CD4-positive, alpha-beta T cell (primary cell): ENCODE measurements around the gene NUAK1. TPM values are rescaled to one million over a fixed set of nuclear protein-coding genes. Genes with fewer than 3 reads are reported as not detected.

ENCODE experiments used
- ATAC-seq: fragments of 200-7000 bp; cut with Tn5 transposase; one replicate; pipeline ENCODE4 v1.10.0; 2022; ENCODE audit warnings: mild to moderate bottlenecking; ENCODE audit not compliant: poor library complexity
- CTCF ChIA-PET: fragments of 350-600 bp; sonication (Branson Sonifier 250); formaldehyde crosslinking; loops from one replicate; lab custom pipeline; 2021; ENCODE audit warnings: antibody characterized with exemption, inconsistent platforms; lab: Charles Lee
- POLR2A ChIA-PET: fragments of 350-600 bp; sonication (Branson Sonifier 250); formaldehyde crosslinking; loops from one replicate; lab custom pipeline; 2021; ENCODE audit warnings: antibody characterized with exemption, inconsistent platforms; lab: Charles Lee
- DNase-seq, 14 experiments: peaks; one replicate each; pipeline ENCODE4 v3.0.0-alpha.2; 2013 to 2020; ENCODE audit warnings: mixed read lengths in 2 of 14
- H3K27ac ChIP-seq, 2 donors: one replicate each; pipeline versions ENCODE4 v1.5.1 to v1.7.0; 2013; ENCODE audit warnings: low read length in 2 of 2, low read depth in 1 of 2, mild to moderate bottlenecking in 1 of 2
- H3K27me3 ChIP-seq, 2 experiments: 1 replicate in 1 of 2; 2 replicates in 1 of 2; pipeline versions ENCODE4 v1.6.1 to v1.7.0; 2013; ENCODE audit warnings: low read length in 2 of 2, control low read depth in 1 of 2, mild to moderate bottlenecking in 1 of 2, moderate library complexity in 1 of 2; ENCODE audit not compliant: insufficient read depth in 2 of 2, control insufficient read depth in 1 of 2
- H3K36me3 ChIP-seq: one replicate; pipeline ENCODE4 v1.6.1; 2013; ENCODE audit warnings: low read length, control low read depth; ENCODE audit not compliant: insufficient read depth
- H3K4me1 ChIP-seq: one replicate; pipeline ENCODE4 v1.6.1; 2013; ENCODE audit warnings: low read length, control low read depth; ENCODE audit not compliant: insufficient read depth
- H3K4me3 ChIP-seq: one replicate; pipeline ENCODE4 v1.5.1; 2013; ENCODE audit warnings: mild to moderate bottlenecking, low read length, moderate library complexity
- H3K9me3 ChIP-seq, 2 experiments: 1 replicate in 1 of 2; 2 replicates in 1 of 2; pipeline versions ENCODE4 v1.6.1 to v1.7.0; 2013; ENCODE audit warnings: low read length in 2 of 2, mild to moderate bottlenecking in 2 of 2, control low read depth in 1 of 2, moderate library complexity in 1 of 2; ENCODE audit not compliant: control insufficient read depth in 1 of 2, insufficient read depth in 1 of 2
- H3K27ac Mint-ChIP-seq: one replicate; pipeline ENCODE4 v1.8.0; 2020; ENCODE audit warnings: mixed read lengths
- H3K27me3 Mint-ChIP-seq: one replicate; pipeline ENCODE4 v1.8.0; 2021; ENCODE audit warnings: mixed read lengths
- H3K36me3 Mint-ChIP-seq: one replicate; pipeline ENCODE4 v1.8.0; 2021; ENCODE audit warnings: low read depth, mixed read lengths
- H3K4me1 Mint-ChIP-seq: one replicate; pipeline ENCODE4 v1.8.0; 2021; ENCODE audit warnings: low read depth, mixed read lengths
- H3K4me3 Mint-ChIP-seq: one replicate; pipeline ENCODE4 v1.8.0; 2020; ENCODE audit warnings: mild to moderate bottlenecking, mixed read lengths
- H3K9me3 Mint-ChIP-seq: one replicate; pipeline ENCODE4 v1.8.0; 2020; ENCODE audit warnings: mixed read lengths
- CTCF ChIP-seq: fragments of 200-600 bp; IDR thresholded peaks from one replicate; pipeline ENCODE4 v1.8.0; 2022; ENCODE audit warnings: antibody characterized with exemption, mild to moderate bottlenecking
- intact Hi-C, 2 experiments: fragments of 100-400 bp; cut with DNase I in 1 of 2; cut with micrococcal nuclease in 1 of 2; formaldehyde crosslinking; loops; one replicate each; pipeline versions ENCODE4 v1.15.1 to v1.9.0; 2023 to 2025; cut with DNase I, micrococcal nuclease
- total RNA-seq, 174 experiments: library from RNA in 2 of 174; stranded (reverse) in 2 of 174; gene quantifications; one replicate each; pipeline ENCODE4 v1.2.3 and lab custom pipeline; 2021 to 2026

The NUAK1 gene
- total RNA-seq, 2 experiments from 2014 or later = 0.16 TPM; not detected in 1

- no peak overlapping the region for H3K27ac ChIP-seq
- POLR2A ChIA-PET = no interaction called here
- H3K27me3 Mint-ChIP-seq = no peaks in the 10 kb centered on the region
- no peak for DNase-seq
- H3K9me3 Mint-ChIP-seq = peaks cover 5% of the 10 kb centered on the region
- no peak for ATAC-seq
- intact Hi-C loops = no loop called here
- H3K4me1 ChIP-seq = no peaks in the 10 kb centered on the region
- no peak overlapping the region for H3K27ac Mint-ChIP-seq
- no peaks in the 10 kb centered on the region for H3K27me3 ChIP-seq
- no peaks in the 10 kb centered on the region for H3K36me3 ChIP-seq
- no peak for TF ChIP-seq CTCF
- CTCF ChIA-PET = no interaction called here
- no peak overlapping the region for H3K4me3 ChIP-seq
- no peaks in the 10 kb centered on the region for H3K4me1 Mint-ChIP-seq
- H3K4me3 Mint-ChIP-seq = no peak overlapping the region
- no peaks in the 10 kb centered on the region for H3K36me3 Mint-ChIP-seq
- peaks cover 3 to 8% of the 10 kb centered on the region in 2 experiments for H3K9me3 ChIP-seq
Measured at GRCh38 chr12:106013941-106014340, 124.8 kb downstream of the NUAK1 start.

Other genes with a start within 250 kb of the NUAK1 start
- gene CKAP4, start 109.1 kb upstream of the NUAK1 start, total RNA-seq = 10 to 100 TPM; 14.7 to 15.7 TPM
- gene TCP11L2, start 163.8 kb upstream of the NUAK1 start, total RNA-seq = 100 to 1,000 TPM; 139 to 144 TPM
- gene POLR3B, start 218.8 kb upstream of the NUAK1 start, total RNA-seq = 1 to 10 TPM; 2.5 to 2.6 TPM